ENCODE results near the gene ROGDI.
A peak's percentile ranks its signal among the peaks of the same experiment; 100 is the strongest.

Gene ROGDI

DNA sequence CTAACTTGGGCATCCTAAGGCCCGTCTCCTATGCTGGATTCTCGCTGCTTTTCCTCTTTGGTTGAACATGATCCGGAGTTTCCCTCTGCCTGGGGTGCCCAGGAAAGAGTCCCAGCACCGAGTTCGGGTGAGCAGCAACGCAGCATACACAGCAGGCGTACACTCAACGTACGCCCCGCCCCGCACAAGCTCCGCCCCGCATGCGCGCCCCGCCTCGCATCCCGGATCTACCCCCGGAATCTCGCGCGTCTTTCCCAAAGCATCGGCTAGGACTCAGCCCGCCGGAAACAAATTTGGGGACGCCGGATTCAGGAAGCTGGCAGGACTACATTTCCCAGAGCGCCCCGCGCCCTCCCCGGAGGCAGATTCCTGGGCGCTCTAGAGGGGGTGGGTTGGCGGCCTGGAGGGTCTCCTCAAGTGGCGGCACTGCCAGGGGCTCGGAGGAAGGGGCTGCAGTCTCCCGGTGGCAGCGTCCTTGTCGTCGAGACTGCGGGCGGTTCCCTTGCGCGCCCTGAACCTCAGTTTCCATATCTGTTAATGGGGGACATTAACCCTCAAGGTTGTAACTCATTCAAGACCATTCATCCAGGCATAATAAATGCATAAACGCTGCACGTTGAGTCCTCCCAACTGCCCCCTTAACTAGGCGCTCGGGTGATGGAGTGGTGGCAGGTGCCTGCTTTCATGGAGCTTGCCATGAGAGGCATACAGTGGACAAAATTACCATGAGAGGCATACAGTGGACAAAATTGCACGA, 33.7 kb downstream of the ROGDI start:
- DNase-seq (ENCODE audit: extremely low read depth in 1 of 2, low read depth in 1 of 2), result peak; percentile 45 to 68

DNA sequence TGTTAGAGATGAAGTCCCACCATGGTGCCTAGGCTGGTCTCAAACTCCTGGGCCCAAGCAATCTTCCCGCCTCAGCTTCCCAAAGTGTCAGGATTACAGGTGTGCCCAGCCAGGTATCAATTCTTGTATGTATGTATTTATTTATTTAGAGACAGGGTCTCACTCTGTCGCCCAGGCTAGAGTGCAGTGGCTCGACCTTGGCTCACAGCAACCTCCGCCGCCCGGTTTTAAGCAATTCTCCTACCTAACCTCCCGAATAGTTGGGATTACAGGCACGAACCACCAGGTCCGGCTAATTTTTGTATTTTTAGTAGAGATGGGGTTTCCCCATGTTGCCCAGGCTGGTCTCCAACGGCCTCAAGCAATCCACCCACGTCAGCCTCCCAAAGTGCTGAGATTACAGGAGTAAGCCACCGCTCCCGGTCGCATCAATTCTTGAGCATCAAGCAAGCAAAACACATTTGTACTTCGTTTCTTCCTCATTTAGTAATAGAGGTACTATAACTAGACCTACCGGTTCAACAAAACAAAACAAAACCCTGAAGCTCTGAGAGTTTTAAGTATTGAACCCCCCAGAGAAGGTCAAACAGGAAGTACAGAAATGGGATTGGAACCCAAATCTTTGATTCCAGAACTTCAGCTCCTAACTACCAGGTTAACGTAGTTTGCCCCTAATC, 34.4 kb downstream of the ROGDI start:
- DNase-seq (ENCODE audit: extremely low read depth in 1 of 2, low read depth in 1 of 2), result no peak

- peak; percentile 91 to 94 for DNase-seq (ENCODE audit: extremely low read depth in 1 of 2, low read depth in 1 of 2)
Measured at GRCh38 chr16:4766875-4767628, 35.4 kb downstream of the ROGDI start, which contains the start of gene ZNF500. ZNF500 (minus strand) TSS chr16:4767162; CDS start chr16:4765978, 1,184 bp downstream.

DNA sequence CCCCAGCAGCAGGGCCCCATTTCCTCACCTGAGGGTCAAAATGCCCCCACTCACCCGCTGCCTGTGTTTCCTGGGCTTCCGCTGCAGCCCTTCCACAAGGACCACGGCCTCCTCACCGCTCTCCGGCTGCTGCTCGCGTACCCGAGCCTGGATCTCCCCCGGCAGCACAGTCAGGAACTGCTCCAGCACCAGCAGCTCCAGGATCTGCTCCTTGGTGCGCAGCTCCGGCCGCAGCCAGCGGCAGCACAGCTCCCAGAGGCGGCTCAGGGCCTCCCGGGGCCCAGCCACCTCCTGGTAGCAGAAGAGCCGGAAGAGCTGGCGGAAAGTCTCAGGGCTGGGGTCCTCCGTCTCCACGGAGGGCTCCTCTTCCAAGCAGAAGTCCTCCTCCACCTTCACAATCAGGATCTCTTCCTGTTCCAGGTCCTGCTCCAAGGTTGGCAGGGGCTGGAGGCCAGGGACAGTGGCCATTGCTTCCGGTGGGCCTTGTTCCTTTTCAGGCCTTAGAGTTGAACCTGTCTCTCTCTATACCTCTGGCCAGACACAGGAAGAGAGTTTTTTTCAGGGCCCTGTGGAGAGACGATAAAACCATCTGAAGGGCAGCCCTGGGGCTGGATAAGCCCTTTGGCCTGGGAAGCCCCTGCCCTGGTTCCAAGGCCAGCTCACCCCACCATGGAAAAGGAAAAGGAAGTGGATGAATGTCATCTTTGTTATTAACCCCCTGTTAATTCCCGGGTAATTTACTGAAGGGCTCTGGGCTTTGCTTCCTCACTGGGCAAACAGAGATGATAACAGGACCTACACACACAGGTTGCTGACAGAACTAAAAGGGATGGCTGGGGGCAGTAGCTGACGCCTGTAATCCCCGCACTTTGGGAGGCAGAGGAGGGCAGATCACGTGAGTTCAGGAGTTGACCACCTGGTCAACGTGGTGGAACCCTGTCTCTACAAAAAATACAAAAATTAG, 36.6 kb downstream of the ROGDI start:
- no peak for DNase-seq (ENCODE audit: extremely low read depth in 1 of 2, low read depth in 1 of 2)

DNA sequence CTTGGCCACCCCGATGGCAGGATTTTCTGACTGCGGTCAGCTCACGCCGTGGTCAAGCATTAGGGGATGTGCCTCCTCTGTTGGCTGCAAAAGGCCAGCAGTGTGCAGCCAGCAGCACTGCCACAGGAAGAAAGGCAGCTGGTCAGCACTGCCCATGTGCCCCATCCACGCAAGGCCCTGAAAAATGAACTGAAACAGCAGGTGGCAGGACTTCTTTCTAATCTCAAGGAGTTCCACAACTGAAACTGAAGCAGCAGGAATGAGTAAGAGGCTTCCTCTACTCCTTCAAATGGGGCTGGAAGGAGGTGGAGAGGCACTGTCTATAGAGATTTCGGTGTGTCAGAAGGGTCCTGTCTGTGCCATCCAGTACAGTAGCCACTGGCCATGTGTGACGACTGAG, 38.6 kb downstream of the ROGDI start:
- no peak for DNase-seq (ENCODE audit: extremely low read depth in 1 of 2, low read depth in 1 of 2)

DNA sequence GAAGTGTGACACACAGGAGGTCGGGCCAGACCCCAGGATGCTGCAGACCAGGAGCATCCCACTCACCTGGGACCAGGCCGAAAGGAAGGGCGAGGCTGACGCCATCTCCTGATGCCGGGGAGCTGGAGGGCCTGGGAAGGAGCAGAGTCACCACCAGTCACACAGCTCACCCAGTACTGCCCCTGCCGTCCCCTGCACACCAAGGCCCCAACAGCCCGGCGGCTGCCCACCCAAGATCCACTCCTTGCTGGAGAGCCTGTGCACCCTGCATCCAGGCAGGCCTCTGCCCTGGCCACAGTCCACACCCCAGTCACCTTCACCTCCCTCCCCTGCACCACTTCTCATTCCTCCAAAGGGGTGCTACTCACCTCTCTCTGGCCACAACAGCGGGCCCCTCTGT, 40.2 kb downstream of the ROGDI start:
- DNase-seq (ENCODE audit: extremely low read depth in 1 of 2, low read depth in 1 of 2), result no peak

DNA sequence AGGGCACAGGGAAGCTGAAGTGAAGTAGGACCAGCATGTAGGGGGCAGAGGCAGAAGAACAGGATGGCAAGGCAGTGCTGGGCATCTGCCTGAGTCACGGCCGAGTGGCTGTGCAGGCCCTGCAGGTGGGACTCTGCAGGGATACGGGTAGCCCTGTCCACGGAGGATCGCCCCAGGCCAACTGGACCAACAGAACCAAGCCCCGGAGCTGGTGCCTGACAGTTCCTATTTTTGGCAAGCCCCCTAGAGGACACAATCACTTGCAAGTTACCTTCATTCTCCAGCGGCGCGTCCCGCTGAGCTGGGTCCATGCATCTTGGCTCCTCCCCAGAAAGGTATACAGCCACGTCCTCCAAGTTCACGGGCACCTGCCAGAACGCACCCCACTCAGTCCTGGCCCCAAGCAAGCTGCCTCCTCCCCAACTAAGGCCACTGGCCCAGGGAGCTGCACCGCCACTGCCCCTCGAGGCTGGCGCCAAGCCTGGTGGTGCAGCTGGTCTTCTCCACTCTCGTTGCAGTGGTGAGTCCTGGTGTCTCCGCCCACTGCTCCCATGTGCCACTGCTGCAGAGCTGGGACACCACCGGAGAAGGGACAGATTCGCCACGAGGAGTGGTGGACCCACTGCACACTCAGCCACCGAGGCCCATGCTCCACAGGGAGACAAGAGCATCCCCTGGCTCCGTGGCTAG, 42.1 kb downstream of the ROGDI start:
- no peak for DNase-seq (ENCODE audit: extremely low read depth in 1 of 2, low read depth in 1 of 2)

GRCh38 chr16:4755687-4756086, 46.7 kb downstream of the ROGDI start:
- DNase-seq (ENCODE audit: extremely low read depth in 1 of 2, low read depth in 1 of 2), result no peak

DNA sequence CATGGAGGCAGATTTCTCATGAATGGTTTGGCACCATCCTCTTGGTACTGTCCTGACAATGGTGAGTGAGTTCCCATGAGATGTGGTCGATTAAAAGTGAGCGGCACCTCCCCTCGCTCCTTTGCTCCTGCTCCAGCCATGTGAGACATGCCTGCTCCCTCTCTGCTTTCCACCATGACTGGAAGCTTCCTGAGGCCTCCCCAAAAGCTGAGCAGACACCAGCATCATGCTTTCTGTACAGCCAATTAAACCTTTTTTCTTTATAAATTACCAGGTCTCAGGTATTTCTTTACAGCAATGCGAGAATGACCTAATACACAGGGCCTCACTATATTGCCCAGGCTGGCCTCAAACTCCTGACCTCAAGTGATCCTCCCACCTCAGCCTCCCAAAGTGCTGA, 47.6 kb downstream of the ROGDI start:
- DNase-seq (ENCODE audit: extremely low read depth in 1 of 2, low read depth in 1 of 2), result no peak

DNA sequence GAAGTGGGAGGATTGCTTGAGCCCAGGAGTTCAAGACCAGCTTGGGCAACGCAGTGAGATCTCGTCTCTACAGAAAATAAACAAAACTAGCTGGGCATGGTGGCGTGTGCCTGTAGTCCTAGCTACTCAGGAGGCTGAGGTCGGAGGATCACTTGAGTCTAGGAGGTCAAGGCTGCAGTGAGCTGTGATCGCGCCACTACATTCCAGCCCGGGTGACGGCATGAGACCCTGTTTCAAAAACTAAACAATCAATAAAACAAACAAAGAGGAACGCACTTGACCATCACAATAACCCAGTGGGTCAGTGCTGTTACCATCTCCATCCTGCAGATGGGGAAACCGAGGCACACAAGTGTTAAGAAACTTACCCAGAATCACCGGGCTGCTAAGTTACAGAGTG, 49.2 kb downstream of the ROGDI start:
- no peak for DNase-seq (ENCODE audit: extremely low read depth in 1 of 2, low read depth in 1 of 2)

GRCh38 chr16:4752351-4753100, 49.9 kb downstream of the ROGDI start:
- DNase-seq (ENCODE audit: extremely low read depth in 1 of 2, low read depth in 1 of 2), result no peak

DNA sequence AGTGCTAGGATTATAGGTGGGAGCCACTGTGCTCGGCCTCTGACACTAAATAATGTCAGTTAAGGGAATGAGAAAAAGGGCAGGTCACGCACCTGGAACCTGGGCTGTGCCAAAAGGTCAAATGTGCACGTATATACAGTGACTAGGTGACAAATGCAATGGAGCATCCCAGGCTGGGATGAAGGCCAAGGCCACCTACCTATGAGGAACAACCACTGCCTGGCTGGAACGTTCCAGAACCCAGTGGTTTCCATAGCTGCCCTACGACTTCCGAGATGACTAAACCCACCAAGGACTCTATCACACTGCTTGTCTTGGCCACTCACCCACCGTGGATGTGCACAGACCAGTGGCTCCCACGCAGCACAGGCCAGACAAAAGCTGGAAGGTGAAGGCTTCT, 51.5 kb downstream of the ROGDI start:
- no peak for DNase-seq (ENCODE audit: extremely low read depth in 1 of 2, low read depth in 1 of 2)

GRCh38 chr16:4749700-4750257, 52.7 kb downstream of the ROGDI start:
- DNase-seq (ENCODE audit: extremely low read depth in 1 of 2, low read depth in 1 of 2), result no peak

GRCh38 chr16:4748682-4749411, 53.6 kb downstream of the ROGDI start:
- DNase-seq (ENCODE audit: extremely low read depth in 1 of 2, low read depth in 1 of 2), result no peak

GRCh38 chr16:4747906-4748681, 54.3 kb downstream of the ROGDI start:
- no peak for DNase-seq (ENCODE audit: extremely low read depth in 1 of 2, low read depth in 1 of 2)

DNA sequence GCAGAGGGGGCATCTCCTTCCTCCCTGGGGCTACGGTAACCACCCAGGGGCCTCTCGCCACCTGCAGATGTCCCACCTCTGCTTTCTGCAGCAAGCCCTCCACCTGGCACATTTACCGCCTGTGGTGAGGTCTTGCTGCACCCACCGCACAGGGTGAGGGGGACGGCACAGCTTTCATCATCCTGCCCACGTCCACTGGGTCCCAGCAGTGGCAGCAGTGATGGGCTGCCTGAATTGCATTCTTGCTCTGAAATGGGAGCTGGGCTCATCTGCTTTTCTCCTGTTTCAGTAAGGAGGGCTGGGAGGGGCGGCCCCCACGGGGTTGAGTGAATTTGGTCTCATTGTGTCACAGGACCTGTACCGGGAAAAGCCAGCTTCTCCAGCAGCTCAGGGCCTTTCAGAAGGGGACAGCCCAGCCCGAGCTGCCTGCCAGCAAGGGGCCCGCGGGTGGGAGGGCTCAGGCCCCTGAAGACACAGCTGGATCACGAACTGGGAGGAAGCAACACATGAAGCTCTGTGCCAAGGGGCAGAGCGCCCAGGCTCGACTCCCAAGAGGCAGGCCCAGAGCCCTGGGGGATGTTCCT, 55.4 kb downstream of the ROGDI start:
- DNase-seq (ENCODE audit: extremely low read depth in 1 of 2, low read depth in 1 of 2), result no peak
